Inferior parietal cortex (tissue), 1 donor: ENCODE data around the gene NAT8.
"Not testable (repeated sequence)": the region's sequence is repeated elsewhere in the genome, so short reads cannot be mapped to it uniquely, and the experiment has no call there.

Experiments used
- DNase-seq: peaks from one replicate; pipeline ENCODE4 v3.0.0-alpha.2; 2016; ENCODE audit errors: extremely low spot score

NAT8 gene, protein sequence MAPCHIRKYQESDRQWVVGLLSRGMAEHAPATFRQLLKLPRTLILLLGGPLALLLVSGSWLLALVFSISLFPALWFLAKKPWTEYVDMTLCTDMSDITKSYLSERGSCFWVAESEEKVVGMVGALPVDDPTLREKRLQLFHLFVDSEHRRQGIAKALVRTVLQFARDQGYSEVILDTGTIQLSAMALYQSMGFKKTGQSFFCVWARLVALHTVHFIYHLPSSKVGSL

GRCh38 chr2:73642338-73643018, at the start of gene NAT8:
Gene NAT8, minus strand, starts transcription at chr2:73642422. Its CDS starts 794 bp downstream, at chr2:73641628.
- no peak for DNase-seq

- DNase-seq, result not testable (repeated sequence)
These were observed 48.3 kb upstream of the NAT8 start for GRCh38 chr2:73690372-73691088.

GRCh38 chr2:73688494-73688893, 46.3 kb upstream of the NAT8 start:
- DNase-seq, result not testable (repeated sequence)

DNA sequence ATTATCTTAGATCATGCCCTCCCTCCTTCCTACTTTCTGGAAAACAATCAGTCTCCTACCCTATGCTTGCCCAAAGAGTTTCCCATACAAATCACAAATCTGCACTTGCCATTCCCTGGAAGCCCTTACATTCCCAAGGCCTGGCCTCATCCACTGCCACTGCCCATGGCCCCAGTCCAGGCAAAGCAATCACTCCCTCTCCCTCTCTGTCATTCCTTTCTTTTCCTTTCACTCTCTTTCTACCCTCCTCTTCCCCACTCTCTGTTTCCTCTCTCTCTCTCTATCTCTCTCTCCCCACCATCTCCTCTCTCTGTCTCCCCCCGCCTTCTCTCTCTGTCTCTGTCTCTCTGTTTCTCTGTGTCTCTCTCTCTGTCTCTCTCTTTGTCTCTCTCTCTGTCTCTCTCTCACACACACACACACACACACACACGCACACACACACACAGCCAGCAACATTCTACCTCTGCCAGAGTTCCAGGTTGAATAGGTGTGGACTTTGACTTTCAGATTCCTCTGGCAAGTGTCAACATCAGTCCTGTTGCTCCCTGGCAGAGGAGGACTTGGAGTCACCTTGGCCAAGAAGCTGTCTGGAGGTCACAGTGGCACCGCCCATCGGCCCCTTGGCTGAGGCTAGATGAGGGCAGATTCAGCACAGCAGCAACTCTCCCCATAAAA, 43.7 kb upstream of the NAT8 start:
- no peak for DNase-seq

- DNase-seq, result not testable (repeated sequence)
These were observed 42.7 kb upstream of the NAT8 start for GRCh38 chr2:73684905-73685304.

DNA sequence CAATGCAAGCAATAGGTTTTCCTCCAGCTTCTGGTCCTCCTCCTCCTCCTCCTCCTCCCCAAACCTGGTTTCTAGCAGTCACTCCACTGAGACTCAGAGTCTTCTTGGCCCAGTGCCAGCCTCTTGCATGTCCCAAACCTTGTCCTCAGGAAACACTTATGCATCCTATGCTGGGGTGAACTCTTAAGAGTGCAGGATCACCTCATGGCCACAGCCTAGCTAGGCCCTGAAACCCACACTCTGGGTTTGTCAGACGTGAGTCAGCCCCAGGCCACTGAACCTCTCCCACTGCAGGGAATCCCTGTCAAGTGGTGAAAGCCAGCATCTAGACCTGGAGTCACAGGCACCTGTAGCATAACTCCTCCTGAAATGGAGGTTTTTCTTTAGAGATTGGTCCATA, 42.1 kb upstream of the NAT8 start:
- DNase-seq, result not testable (repeated sequence)

DNA sequence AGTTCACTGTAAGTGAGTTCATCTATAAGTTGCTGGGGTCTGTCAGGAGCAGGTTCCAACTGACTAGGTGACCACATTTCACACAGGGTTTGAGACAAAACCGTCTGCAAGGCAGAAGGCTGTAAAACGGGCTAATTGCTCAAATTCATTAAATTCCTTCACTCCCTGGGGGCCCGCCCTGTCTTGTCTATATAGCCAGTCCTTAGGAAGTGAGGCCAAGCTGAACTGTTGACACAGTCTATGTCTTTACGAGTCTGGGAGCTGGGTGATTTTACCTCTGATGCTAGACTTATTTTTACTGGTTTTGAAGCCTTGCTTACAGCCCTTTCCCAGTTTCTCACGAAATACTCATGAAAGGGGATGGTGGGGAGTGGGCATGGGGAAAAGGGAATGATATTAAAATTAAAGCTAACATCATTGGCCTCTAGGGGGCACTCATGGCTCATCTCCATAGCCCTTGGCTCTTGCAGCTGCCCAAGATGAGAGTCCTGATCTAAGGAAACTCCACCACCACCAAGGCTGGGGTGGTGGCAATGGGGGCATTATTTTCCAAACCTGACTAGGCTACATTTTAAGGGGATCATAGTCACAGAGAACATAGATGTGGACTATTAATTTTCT, 37.8 kb upstream of the NAT8 start:
- peak; percentile 32 for DNase-seq

GRCh38 chr2:73679237-73679636, 37.0 kb upstream of the NAT8 start:
- DNase-seq, result not testable (repeated sequence)

DNA sequence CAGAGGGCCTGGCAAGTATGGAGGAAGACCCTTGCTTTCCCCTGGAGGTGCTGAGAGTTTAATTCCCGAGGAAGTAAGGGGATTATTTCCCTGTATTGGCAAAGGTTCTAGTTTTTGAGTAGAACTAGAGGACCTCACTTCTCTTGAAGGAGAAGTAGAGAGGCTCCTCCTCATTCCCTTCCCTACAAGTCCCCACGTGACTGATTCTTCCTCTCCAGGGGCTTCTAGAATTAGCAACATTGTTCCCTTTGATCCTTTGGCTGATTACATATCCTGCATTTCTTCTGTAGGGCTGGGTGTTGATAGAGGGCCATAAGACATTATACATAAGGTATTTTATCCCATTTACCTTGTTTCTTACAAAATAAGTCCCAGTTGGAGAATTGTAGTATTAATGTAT, 35.8 kb upstream of the NAT8 start:
- not testable (repeated sequence) for DNase-seq

GRCh38 chr2:73676211-73676610, 34.0 kb upstream of the NAT8 start:
- DNase-seq, result not testable (repeated sequence)

DNA sequence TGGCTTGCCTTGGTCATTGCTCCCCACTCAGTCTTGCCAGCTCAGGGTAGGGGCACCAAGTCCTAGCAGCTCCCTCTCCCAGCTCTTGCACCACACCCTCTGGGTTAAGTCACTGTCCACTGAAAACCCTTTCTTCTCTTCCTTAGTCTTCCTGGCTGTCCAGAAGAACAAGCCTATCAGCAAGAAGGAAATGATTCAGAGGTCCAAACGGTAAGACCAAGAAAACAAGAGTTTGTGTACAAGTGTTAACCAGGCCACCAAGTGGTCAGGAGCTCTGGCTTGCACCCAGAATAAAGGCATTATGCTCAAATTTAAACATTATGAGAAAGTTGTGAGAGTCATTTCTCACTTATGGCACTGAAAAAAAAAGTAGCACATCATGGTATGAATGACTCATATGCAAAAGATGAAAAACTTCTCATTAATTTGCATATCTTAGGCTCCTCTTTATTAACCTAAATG, 32.5 kb upstream of the NAT8 start:
- not testable (repeated sequence) for DNase-seq

- DNase-seq, result not testable (repeated sequence)
These were observed 27.8 kb upstream of the NAT8 start for GRCh38 chr2:73669976-73670375.

- DNase-seq, result not testable (repeated sequence)
These were observed 25.0 kb upstream of the NAT8 start for GRCh38 chr2:73667239-73667638.

GRCh38 chr2:73654175-73654574, 12.0 kb upstream of the NAT8 start:
- DNase-seq, result no peak

DNA sequence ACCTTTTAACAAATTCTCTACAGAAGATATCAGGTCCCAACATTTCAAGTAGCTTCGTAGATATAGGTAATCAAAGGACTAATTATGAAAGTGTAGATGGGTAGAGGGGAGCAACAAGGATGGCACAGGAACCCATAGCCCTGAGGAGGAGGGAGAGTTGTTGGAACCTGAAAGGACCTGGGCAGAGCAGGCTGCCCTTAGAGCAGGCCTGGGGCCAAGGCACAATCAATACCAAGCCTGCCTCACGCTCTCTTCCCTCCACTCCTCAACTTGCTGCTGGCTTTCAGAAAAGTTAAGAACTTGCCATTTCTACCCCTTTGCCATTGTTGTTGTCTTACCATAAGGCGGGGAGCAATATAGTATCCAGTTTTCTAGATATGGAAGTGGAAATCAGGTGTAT, 10.1 kb upstream of the NAT8 start:
- no peak for DNase-seq

GRCh38 chr2:73651591-73652230, 9.5 kb upstream of the NAT8 start:
- DNase-seq, result no peak

GRCh38 chr2:73647690-73648089, 5.5 kb upstream of the NAT8 start:
- not testable (repeated sequence) for DNase-seq

- no peak for DNase-seq
These were observed 507 bp downstream of the NAT8 start for GRCh38 chr2:73641767-73642062.

- no peak for DNase-seq
These were observed 1.1 kb downstream of the NAT8 start for GRCh38 chr2:73640946-73641766.

DNA sequence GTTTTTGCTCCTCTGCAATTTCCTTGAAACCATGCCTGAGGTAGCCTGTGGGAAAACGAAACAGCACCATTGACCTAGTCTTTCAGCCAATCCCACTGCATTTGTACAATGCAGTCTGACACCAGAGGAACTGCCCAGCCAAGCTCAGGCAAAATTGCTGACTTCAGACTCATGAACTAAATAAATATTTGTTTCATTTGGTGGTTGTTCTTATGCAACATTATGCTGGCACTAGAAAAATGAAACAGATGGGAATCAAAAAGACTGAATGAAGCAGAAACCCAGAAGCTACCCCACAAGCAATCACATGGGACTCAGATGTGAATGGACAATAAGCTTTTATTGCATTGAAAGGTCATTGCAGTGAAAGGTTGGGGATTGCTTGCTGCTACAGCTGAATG, 1.7 kb downstream of the NAT8 start:
- DNase-seq, result peak; percentile 2
